CD14-positive monocyte (primary cell): Measurements from ENCODE around the gene PPP6R3. TPM values are rescaled to one million over a fixed set of nuclear protein-coding genes. Genes with fewer than 3 reads are reported as not detected.

Experiments used
- DNase-seq, 3 donors: peaks; one replicate each; pipeline ENCODE4 v3.0.0-alpha.2; 2011 to 2022
- H2AFZ ChIP-seq: 2 replicates; pipeline ENCODE4 v1.6.0; 2012; ENCODE audit warnings: mild to moderate bottlenecking, low read depth, low read length, inconsistent platforms; ENCODE audit not compliant: insufficient read depth, poor library complexity, severe bottlenecking
- H3K27ac ChIP-seq, 2 donors: 1 replicate in 1 of 2; 2 replicates in 1 of 2; pipeline ENCODE4 v1.5.1; 2012 to 2013; ENCODE audit warnings: low read length in 2 of 2, control low read depth in 1 of 2, inconsistent platforms in 1 of 2, low read depth in 1 of 2, mild to moderate bottlenecking in 1 of 2
- H3K27me3 ChIP-seq, 2 donors: one replicate each; pipeline versions ENCODE4 v1.6.0 to v1.6.1; 2011 to 2013; ENCODE audit warnings: low read length in 2 of 2; ENCODE audit not compliant: control insufficient read depth in 2 of 2, insufficient read depth in 2 of 2
- H3K36me3 ChIP-seq, 2 donors: replicated peaks in 1 of 2; 1 replicate in 1 of 2; 2 replicates in 1 of 2; pipeline versions ENCODE4 v1.5.1 to v1.6.1; 2012 to 2013; ENCODE audit warnings: low read length in 2 of 2, control low read depth in 1 of 2, inconsistent platforms in 1 of 2, mild to moderate bottlenecking in 1 of 2; ENCODE audit not compliant: insufficient read depth in 2 of 2, control insufficient read depth in 1 of 2
- H3K4me1 ChIP-seq, 2 donors: 1 replicate in 1 of 2; 2 replicates in 1 of 2; pipeline versions ENCODE4 v1.5.1 to v1.6.1; 2012 to 2013; ENCODE audit warnings: low read length in 2 of 2, control low read depth in 1 of 2, inconsistent platforms in 1 of 2, mild to moderate bottlenecking in 1 of 2, moderate library complexity in 1 of 2; ENCODE audit not compliant: insufficient read depth in 2 of 2, control insufficient read depth in 1 of 2
- H3K4me2 ChIP-seq: replicated peaks from 2 replicates; pipeline ENCODE3; 2012; ENCODE audit warnings: low read length, moderate library complexity, mild to moderate bottlenecking; ENCODE audit not compliant: poor library complexity, severe bottlenecking; ENCODE audit errors: extremely low read depth
- H3K4me3 ChIP-seq, 3 experiments: fragments of 200-600 bp in 1 of 3; sonication (generic) in 1 of 3; replicated peaks in 1 of 3; 1 replicate in 2 of 3; 2 replicates in 1 of 3; pipeline ENCODE4 v1.5.1; 2011 to 2013; ENCODE audit warnings: low read length in 3 of 3, mild to moderate bottlenecking in 3 of 3, control low read depth in 2 of 3, low read depth in 2 of 3, inconsistent platforms in 1 of 3, moderate library complexity in 1 of 3
- H3K79me2 ChIP-seq: 2 replicates; pipeline ENCODE4 v1.6.0; 2012; ENCODE audit warnings: mild to moderate bottlenecking, control low read depth, inconsistent platforms, low read length, moderate library complexity; ENCODE audit not compliant: insufficient read depth
- H3K9ac ChIP-seq: 2 replicates; pipeline ENCODE4 v1.6.0; 2017; ENCODE audit warnings: low read length, mild to moderate bottlenecking; ENCODE audit not compliant: insufficient read depth, poor library complexity, severe bottlenecking
- H3K9me3 ChIP-seq, 2 donors: replicated peaks in 1 of 2; 1 replicate in 1 of 2; 2 replicates in 1 of 2; pipeline versions ENCODE4 v1.5.1 to v1.6.1; 2012 to 2013; ENCODE audit warnings: low read length in 2 of 2, control low read depth in 1 of 2; ENCODE audit not compliant: control insufficient read depth in 1 of 2, insufficient read depth in 1 of 2
- H4K20me1 ChIP-seq: 2 replicates; pipeline ENCODE4 v1.6.0; 2012; ENCODE audit warnings: mild to moderate bottlenecking, low read length, control low read depth, moderate library complexity; ENCODE audit not compliant: insufficient read depth
- H3K27ac Mint-ChIP-seq, 7 donors: one replicate each; pipeline ENCODE4 v1.8.0; 2020; ENCODE audit warnings: mild to moderate bottlenecking in 7 of 7, mixed read lengths in 7 of 7, moderate library complexity in 6 of 7, inconsistent platforms in 2 of 7
- H3K27me3 Mint-ChIP-seq, 3 donors: one replicate each; pipeline ENCODE4 v1.8.0; 2021 to 2022; ENCODE audit warnings: low read depth in 3 of 3, mild to moderate bottlenecking in 3 of 3, mixed read lengths in 3 of 3, moderate library complexity in 3 of 3, inconsistent platforms in 1 of 3
- H3K36me3 Mint-ChIP-seq, 2 donors: one replicate each; pipeline ENCODE4 v1.8.0; 2020; ENCODE audit warnings: mixed read lengths in 2 of 2, inconsistent platforms in 1 of 2, mild to moderate bottlenecking in 1 of 2
- H3K4me1 Mint-ChIP-seq: one replicate; pipeline ENCODE4 v1.8.0; 2020; ENCODE audit warnings: mild to moderate bottlenecking, mixed read lengths
- H3K4me3 Mint-ChIP-seq, 2 donors: one replicate each; pipeline ENCODE4 v1.8.0; 2020; ENCODE audit warnings: mild to moderate bottlenecking in 2 of 2, mixed read lengths in 2 of 2, moderate library complexity in 1 of 2
- H3K9me3 Mint-ChIP-seq, 7 donors: one replicate each; pipeline ENCODE4 v1.8.0; 2020 to 2022; ENCODE audit warnings: mixed read lengths in 7 of 7, mild to moderate bottlenecking in 6 of 7, moderate library complexity in 6 of 7, inconsistent platforms in 2 of 7
- WGBS: methylation state at CpG from one replicate; pipeline ENCODE4 v1.1.5; 2013; ENCODE audit warnings: missing lambda C conversion rate; ENCODE audit not compliant: insufficient coverage; 5-methylcytosine and 5-hydroxymethylcytosine counted together
- intact Hi-C, 2 donors: fragments of 100-400 bp; cut with micrococcal nuclease; formaldehyde crosslinking; loops; one replicate each; pipeline versions ENCODE4 v1.15.0 to v1.15.1; 2023
- polyA plus RNA-seq, 3 donors: library from polyadenylated mRNA; depleted of rRNA in 1 of 3; unstranded in 2 of 3; stranded (reverse) in 1 of 3; fragments of 300-500 nt in 2 of 3; fragments of >200 nt in 1 of 3; fragmentation: Illumina TruSeq in 2 of 3; gene quantifications; 1 replicate in 2 of 3; 2 replicates in 1 of 3; pipeline ENCODE4 v1.2.3, GENCODE V29; 2012 to 2021
- TF ChIP-seq, protein P1 (sequence below): fragments of 200-600 bp; IDR thresholded peaks from one replicate; pipeline ENCODE4 v1.8.0; 2022; ENCODE audit warnings: antibody characterized with exemption, mild to moderate bottlenecking

Gene PPP6R3
- polyA plus RNA-seq, 3 donors = 22.9 to 39.4 (median 38.1) TPM

DNA sequence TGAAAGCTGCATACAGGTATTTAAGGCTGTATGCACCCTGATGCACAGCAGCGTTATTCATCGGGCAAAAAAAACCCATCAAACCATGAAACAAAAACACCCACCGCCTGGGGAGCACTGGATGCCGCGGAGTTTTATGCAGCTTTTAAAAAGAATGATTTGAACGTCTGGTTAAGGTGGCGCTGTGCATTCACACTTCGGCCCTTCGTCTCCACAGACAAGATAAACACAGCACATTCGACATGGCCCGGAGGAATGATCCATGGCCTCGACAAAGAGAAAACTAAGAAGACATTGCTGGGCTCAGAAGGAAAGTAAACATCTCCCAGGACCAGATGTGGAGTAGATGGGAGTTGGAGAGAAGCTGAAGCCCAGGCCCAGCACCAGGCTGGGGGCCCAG lies 183.0 kb downstream of the PPP6R3 start:
- Histone ChIP-seq H3K36me3 (no peaks in the 10 kb centered on the region), H3K9ac (no peak overlapping the region), H4K20me1 (no peaks in the 10 kb centered on the region), H2AFZ (no peak overlapping the region), H3K27ac (no peak overlapping the region), H3K9me3 (peaks cover 19 to 24% of the 10 kb centered on the region in 2 donors), H3K27me3 (no peaks in the 10 kb centered on the region), H3K4me2 (no peak overlapping the region), H3K4me1 (no peaks in the 10 kb centered on the region), H3K79me2 (no peaks in the 10 kb centered on the region), H3K4me3 (no peak overlapping the region)
- TF ChIP-seq, protein P1, sequence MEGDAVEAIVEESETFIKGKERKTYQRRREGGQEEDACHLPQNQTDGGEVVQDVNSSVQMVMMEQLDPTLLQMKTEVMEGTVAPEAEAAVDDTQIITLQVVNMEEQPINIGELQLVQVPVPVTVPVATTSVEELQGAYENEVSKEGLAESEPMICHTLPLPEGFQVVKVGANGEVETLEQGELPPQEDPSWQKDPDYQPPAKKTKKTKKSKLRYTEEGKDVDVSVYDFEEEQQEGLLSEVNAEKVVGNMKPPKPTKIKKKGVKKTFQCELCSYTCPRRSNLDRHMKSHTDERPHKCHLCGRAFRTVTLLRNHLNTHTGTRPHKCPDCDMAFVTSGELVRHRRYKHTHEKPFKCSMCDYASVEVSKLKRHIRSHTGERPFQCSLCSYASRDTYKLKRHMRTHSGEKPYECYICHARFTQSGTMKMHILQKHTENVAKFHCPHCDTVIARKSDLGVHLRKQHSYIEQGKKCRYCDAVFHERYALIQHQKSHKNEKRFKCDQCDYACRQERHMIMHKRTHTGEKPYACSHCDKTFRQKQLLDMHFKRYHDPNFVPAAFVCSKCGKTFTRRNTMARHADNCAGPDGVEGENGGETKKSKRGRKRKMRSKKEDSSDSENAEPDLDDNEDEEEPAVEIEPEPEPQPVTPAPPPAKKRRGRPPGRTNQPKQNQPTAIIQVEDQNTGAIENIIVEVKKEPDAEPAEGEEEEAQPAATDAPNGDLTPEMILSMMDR = no peak
- 70% methylated on average over 7 of the region's 12 CpGs for WGBS
- Mint-ChIP-seq H3K27ac (no peak overlapping the region), H3K27me3 (peaks cover 6 to 18% (median 8%) of the 10 kb centered on the region in 3 donors), H3K4me3 (no peak overlapping the region), H3K36me3 (peaks cover 0 to 3% of the 10 kb centered on the region in 2 donors), H3K9me3 (peaks cover 24 to 40% (median 35%) of the 10 kb centered on the region in 7 donors), H3K4me1 (no peaks in the 10 kb centered on the region)
- no peak for DNase-seq
- intact Hi-C loops = no loop called here

DNA sequence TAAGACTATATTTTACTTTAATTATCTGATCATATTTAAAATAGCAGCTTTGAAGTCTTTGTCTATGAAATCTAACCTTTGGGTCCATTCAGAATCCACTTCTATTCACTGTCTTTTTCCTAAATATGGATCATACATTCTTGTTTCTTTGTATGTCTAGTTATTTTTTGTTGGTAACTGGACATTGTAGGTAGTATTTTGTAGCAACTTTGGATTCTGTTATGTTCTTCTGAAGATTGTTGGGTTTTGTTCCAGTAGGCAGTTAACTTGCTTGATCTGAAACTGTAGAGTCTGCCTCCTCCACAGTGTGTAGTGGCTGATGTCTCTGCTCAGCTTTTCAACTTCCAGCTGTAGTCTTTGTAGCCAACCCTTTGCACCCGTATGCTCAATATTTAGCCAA lies 186.3 kb downstream of the PPP6R3 start:
- DNase-seq = no peak
- peaks cover 8 to 47% (median 18%) of the 10 kb centered on the region in 3 donors for H3K27me3 Mint-ChIP-seq
- H3K9me3 Mint-ChIP-seq = peaks cover 24 to 41% (median 39%) of the 10 kb centered on the region in 7 donors

More for the DNA sequence above, 186.3 kb downstream of the PPP6R3 start:
- peaks cover 19 to 24% of the 10 kb centered on the region in 2 donors for H3K9me3 ChIP-seq
- H2AFZ ChIP-seq = no peak overlapping the region
- H3K4me2 ChIP-seq = no peak overlapping the region
- H3K79me2 ChIP-seq = no peaks in the 10 kb centered on the region
- TF ChIP-seq, protein P1 = no peak
- peaks cover 0 to 13% of the 10 kb centered on the region in 2 donors for H3K27me3 ChIP-seq
- H3K27ac ChIP-seq = no peak overlapping the region
- intact Hi-C loops = no loop called here
- Mint-ChIP-seq H3K27ac (no peak overlapping the region), H3K4me3 (no peak overlapping the region), H3K36me3 (peaks cover 0 to 3% of the 10 kb centered on the region in 2 donors), H3K4me1 (no peaks in the 10 kb centered on the region)
- H3K36me3 ChIP-seq = no peaks in the 10 kb centered on the region
- no peaks in the 10 kb centered on the region for H4K20me1 ChIP-seq
- H3K4me1 ChIP-seq = no peaks in the 10 kb centered on the region
- no peak overlapping the region for H3K4me3 ChIP-seq
- 91% methylated on average over 1 of the region's 1 CpG for WGBS
- no peak overlapping the region for H3K9ac ChIP-seq
